ENCODE data around the gene ZNF610. TPM values are rescaled to one million over a fixed set of nuclear protein-coding genes. Genes with fewer than 3 reads are reported as not detected.

ZNF610 gene
- total and polyA plus RNA-seq, 7 experiments from 2014 or later: 0.42 to 4.3 (median 2.0) TPM

DNA sequence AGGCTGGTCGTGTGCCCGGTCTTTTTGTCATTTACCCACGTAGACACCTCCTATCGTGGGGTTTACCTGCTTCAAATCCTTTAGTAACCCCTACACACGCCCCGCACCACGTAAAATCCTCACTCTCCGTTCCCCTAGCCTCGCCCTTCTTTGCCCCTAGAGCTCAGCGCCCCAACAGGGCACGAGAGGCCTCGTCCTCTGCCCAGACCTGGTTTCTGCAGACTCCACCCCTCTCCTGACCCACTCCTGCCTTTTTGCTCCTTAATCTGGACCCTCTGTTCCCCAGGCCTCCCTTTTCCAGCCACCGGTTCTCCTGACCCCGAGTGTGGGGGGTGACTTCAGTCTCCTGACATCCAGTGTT is 62.0 kb downstream of the ZNF610 start:
- H3K4me1 Mint-ChIP-seq: peaks cover 15 to 34% (median 25%) of the 10 kb centered on the region in 7 donors
- peak overlapping the region; percentile 88 to 96 (median 91) for H3K27ac Mint-ChIP-seq
- CTCF ChIA-PET: interaction anchor here (0.5 to 0.8 kb wide), 2 partner anchors 11 to 127 kb away, joined by 3 read pairs; no protein-coding TSS in a partner anchor
- peaks cover 0 to 42% (median 0%) of the 10 kb centered on the region in 3 experiments for H3K36me3 ChIP-seq (ENCODE audit: control insufficient read depth in 2 of 3, insufficient read depth in 3 of 3, low read length in 3 of 3)
- no peak for DNase-seq
- peaks cover 5 to 12% of the 10 kb centered on the region in 2 donors for H3K4me1 ChIP-seq (ENCODE audit: control insufficient read depth in 2 of 2, insufficient read depth in 2 of 2, low read length in 2 of 2)
- H3K9me3 Mint-ChIP-seq: peaks cover 0 to 92% (median 55%) of the 10 kb centered on the region in 11 donors
- H3K9me3 ChIP-seq (ENCODE audit: control insufficient read depth in 2 of 3, low read length in 3 of 3): peaks cover 0 to 75% (median 11%) of the 10 kb centered on the region in 3 experiments
- ATAC-seq: peak; percentile 47
- H3K27ac ChIP-seq (ENCODE audit: low read depth, low read length): peak overlapping the region; percentile 65
- no peaks in the 10 kb centered on the region for H3K27me3 ChIP-seq (ENCODE audit: control insufficient read depth in 2 of 2, insufficient read depth in 2 of 2, low read length in 2 of 2)
- peak overlapping the region; percentile 94 for H3K4me3 ChIP-seq (ENCODE audit: low read length)
- peaks cover 47 to 82% (median 66%) of the 10 kb centered on the region in 5 donors for H3K36me3 Mint-ChIP-seq
- H3K4me3 Mint-ChIP-seq: peak overlapping the region; percentile 80 to 93 (median 90)
- intact Hi-C loops (cut with micrococcal nuclease): loop anchor here (5.0 to 10.0 kb wide), 4 partner anchors 103 to 237 kb away; partner anchors contain the start of genes ZNF480 (in 1 of the 2), ZNF808 (in 1 of the 2) and ZNF83 (in 1 of the 2)
- H3K27me3 Mint-ChIP-seq: no peaks in the 10 kb centered on the region
- POLR2A ChIA-PET: interaction anchor here (0.6 to 2.1 kb wide), 6 partner anchors 14 to 349 kb away, joined by 3 to 5 read pairs (median 4); partner anchors contain the start of genes ZNF578 and ZNF880

DNA sequence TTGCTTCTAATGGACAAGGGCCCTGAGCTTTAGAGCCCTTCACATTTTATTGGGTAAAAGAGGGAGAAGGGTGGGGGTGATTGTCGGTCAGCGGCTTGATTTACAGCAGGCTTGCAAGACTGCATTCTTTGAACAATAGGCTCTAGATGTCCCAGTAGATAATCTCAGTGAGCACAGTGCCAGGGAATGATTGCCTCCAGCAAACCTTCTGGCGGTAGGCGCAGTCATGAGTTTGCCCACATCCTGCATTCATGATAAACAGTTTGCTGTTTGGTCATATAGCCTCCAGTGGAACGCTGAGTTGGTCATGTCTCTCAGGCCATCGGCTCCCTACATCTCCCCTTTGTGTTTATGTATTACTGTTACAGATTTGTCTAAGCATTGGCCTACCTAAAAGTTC is 74.2 kb downstream of the ZNF610 start:
- Mint-ChIP-seq H3K9me3 (peaks cover 8 to 95% (median 77%) of the 10 kb centered on the region in 11 donors), H3K27me3 (no peaks in the 10 kb centered on the region), H3K4me3 (no peak overlapping the region), H3K4me1 (no peaks in the 10 kb centered on the region), H3K27ac (no peak overlapping the region), H3K36me3 (peaks cover 29 to 93% (median 87%) of the 10 kb centered on the region in 5 donors)
- H3K27ac ChIP-seq (ENCODE audit: low read depth, low read length): no peak overlapping the region
- intact Hi-C loops (cut with micrococcal nuclease): no loop called here
- CTCF ChIA-PET: no interaction called here
- DNase-seq: no peak
- H3K9me3 ChIP-seq (ENCODE audit: control insufficient read depth in 2 of 3, low read length in 3 of 3): peaks cover 0 to 98% (median 15%) of the 10 kb centered on the region in 3 experiments
- H3K4me1 ChIP-seq (ENCODE audit: control insufficient read depth in 2 of 2, insufficient read depth in 2 of 2, low read length in 2 of 2): no peaks in the 10 kb centered on the region
- no peak overlapping the region for H3K4me3 ChIP-seq (ENCODE audit: low read length)
- peaks cover 0 to 72% (median 13%) of the 10 kb centered on the region in 3 experiments for H3K36me3 ChIP-seq (ENCODE audit: control insufficient read depth in 2 of 3, insufficient read depth in 3 of 3, low read length in 3 of 3)
- ATAC-seq: no peak
- H3K27me3 ChIP-seq (ENCODE audit: control insufficient read depth in 2 of 2, insufficient read depth in 2 of 2, low read length in 2 of 2): no peaks in the 10 kb centered on the region
- POLR2A ChIA-PET: no interaction called here

DNA sequence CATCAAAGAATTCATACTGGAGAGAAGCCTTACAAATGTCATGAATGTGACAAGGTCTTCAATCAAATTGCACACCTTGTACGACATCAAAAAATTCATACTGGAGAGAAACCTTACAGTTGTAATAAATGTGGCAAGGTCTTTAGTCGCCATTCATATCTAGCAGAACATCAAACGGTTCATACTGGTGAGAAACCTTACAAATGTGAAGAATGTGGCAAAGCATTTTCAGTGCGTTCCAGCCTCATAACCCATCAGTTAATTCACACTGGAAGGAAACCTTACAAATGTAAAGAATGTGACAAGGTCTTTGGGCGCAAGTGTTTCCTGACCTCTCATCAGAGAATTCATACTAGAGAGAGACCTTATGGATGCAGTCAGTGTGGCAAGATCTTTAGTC is 79.7 kb downstream of the ZNF610 start:
- no peak for ATAC-seq
- Mint-ChIP-seq H3K27me3 (no peaks in the 10 kb centered on the region), H3K36me3 (peaks cover 18 to 69% (median 39%) of the 10 kb centered on the region in 5 donors), H3K9me3 (peaks cover 5 to 92% (median 69%) of the 10 kb centered on the region in 11 donors), H3K4me1 (no peaks in the 10 kb centered on the region), H3K27ac (no peak overlapping the region), H3K4me3 (no peak overlapping the region)
- Histone ChIP-seq H3K4me3 (ENCODE audit: low read length) (no peak overlapping the region), H3K27me3 (ENCODE audit: control insufficient read depth in 2 of 2, insufficient read depth in 2 of 2, low read length in 2 of 2) (no peaks in the 10 kb centered on the region), H3K9me3 (ENCODE audit: control insufficient read depth in 2 of 3, low read length in 3 of 3) (peaks cover 5 to 98% (median 33%) of the 10 kb centered on the region in 3 experiments), H3K4me1 (ENCODE audit: control insufficient read depth in 2 of 2, insufficient read depth in 2 of 2, low read length in 2 of 2) (no peaks in the 10 kb centered on the region), H3K36me3 (ENCODE audit: control insufficient read depth in 2 of 3, insufficient read depth in 3 of 3, low read length in 3 of 3) (peaks cover 0 to 18% (median 5%) of the 10 kb centered on the region in 3 experiments), H3K27ac (ENCODE audit: low read depth, low read length) (no peak overlapping the region)
- no peak for DNase-seq
- intact Hi-C loops (cut with micrococcal nuclease): no loop called here
- ChIA-PET CTCF (no interaction called here), POLR2A (no interaction called here)

Other genes starting within 250 kb of the ZNF610 start
- gene ZNF841, start 240.5 kb upstream of the ZNF610 start, total RNA-seq: 10 to 100 TPM; 22.6 to 43.5 (median 27.5) TPM
- gene ZNF841, start 240.5 kb upstream of the ZNF610 start, polyA plus RNA-seq: 1 to 10 TPM; 3.1 to 3.7 TPM
- 10 to 100 TPM in 2 of 5 experiments, 1 to 10 TPM in 3; 2.8 to 18.5 (median 6.1) TPM for gene ZNF616, start 196.3 kb upstream of the ZNF610 start, total RNA-seq
- gene ZNF616, start 196.3 kb upstream of the ZNF610 start, polyA plus RNA-seq: 10 to 100 TPM in 1 of 2 donors, 1 to 10 TPM in 1; 6.5 to 10.8 TPM
- 10 to 100 TPM; 20.1 to 57.5 (median 27.4) TPM for gene ZNF836, start 164.6 kb upstream of the ZNF610 start, total RNA-seq
- 10 to 100 TPM; 10.2 to 21.2 TPM for gene ZNF836, start 164.6 kb upstream of the ZNF610 start, polyA plus RNA-seq
- 100 to 1,000 TPM; 156 to 215 (median 168) TPM for gene PPP2R1A, start 146.2 kb upstream of the ZNF610 start, total RNA-seq
- gene PPP2R1A, start 146.2 kb upstream of the ZNF610 start, polyA plus RNA-seq: 100 to 1,000 TPM; 148 to 165 TPM
- 10 to 100 TPM; 24.7 to 59.6 (median 41.4) TPM for gene ZNF766, start 66.7 kb upstream of the ZNF610 start, total RNA-seq
- gene ZNF766, start 66.7 kb upstream of the ZNF610 start, polyA plus RNA-seq: 10 to 100 TPM; 65.0 to 79.3 TPM
- gene ZNF480, start 39.1 kb upstream of the ZNF610 start, total RNA-seq: 10 to 100 TPM in 4 of 5 experiments, 1 to 10 TPM in 1; 8.5 to 28.9 (median 13.3) TPM
- 10 to 100 TPM; 20.8 to 29.0 TPM for gene ZNF480, start 39.1 kb upstream of the ZNF610 start, polyA plus RNA-seq
- 10 to 100 TPM; 10.3 to 33.5 (median 25.4) TPM for gene ZNF880, start 33.7 kb downstream of the ZNF610 start, total RNA-seq
- 10 to 100 TPM; 32.0 to 43.9 TPM for gene ZNF880, start 33.7 kb downstream of the ZNF610 start, polyA plus RNA-seq
- 10 to 100 TPM; 10.6 to 47.3 (median 23.0) TPM for gene ZNF528, start 61.6 kb downstream of the ZNF610 start, total RNA-seq
- gene ZNF528, start 61.6 kb downstream of the ZNF610 start, polyA plus RNA-seq: 10 to 100 TPM in 1 of 2 donors, 1 to 10 TPM in 1; 6.1 to 11.6 TPM
- under 1 TPM in 1 of 5 experiments, not detected in 4; 0.32 TPM for gene ZNF534, start 92.9 kb downstream of the ZNF610 start, total RNA-seq
- under 1 TPM; 0.24 to 0.26 TPM for gene ZNF534, start 92.9 kb downstream of the ZNF610 start, polyA plus RNA-seq
- gene ZNF578, start 117.3 kb downstream of the ZNF610 start, total RNA-seq: 1 to 10 TPM in 4 of 5 experiments, under 1 TPM in 1; 0.75 to 3.9 (median 1.5) TPM
- gene ZNF578, start 117.3 kb downstream of the ZNF610 start, polyA plus RNA-seq: 1 to 10 TPM; 3.0 to 4.4 TPM
- 10 to 100 TPM; 17.7 to 52.4 (median 33.7) TPM for gene ZNF808, start 191.4 kb downstream of the ZNF610 start, total RNA-seq
- gene ZNF808, start 191.4 kb downstream of the ZNF610 start, polyA plus RNA-seq: 10 to 100 TPM in 1 of 2 donors, 1 to 10 TPM in 1; 5.8 to 16.5 TPM
- gene ZNF701, start 234.0 kb downstream of the ZNF610 start, total RNA-seq: 10 to 100 TPM; 11.7 to 43.3 (median 28.3) TPM
- 10 to 100 TPM; 12.3 to 20.7 TPM for gene ZNF701, start 234.0 kb downstream of the ZNF610 start, polyA plus RNA-seq

Measured in naive thymus-derived CD4-positive, alpha-beta T cell (primary cell).